ENCODE data around the gene PLA2G12B.

PLA2G12B gene

GRCh38 chr10:72981028-72981881, 26.6 kb upstream of the PLA2G12B start:
- in situ Hi-C loops (cut with HindIII; ENCODE audit: low sequenced_read_pairs) = no loop called here
- no peak for TF ChIP-seq CTCF (IDR thresholded peaks at IDR 0.05; ENCODE audit: low read depth, low read length, missing control alignments)
- DNase-seq (ENCODE audit: low read depth) = no peak
- H3K4me3 ChIP-seq (ENCODE audit: low read depth, low read length) = no peak overlapping the region

GRCh38 chr10:72980348-72980747, 25.7 kb upstream of the PLA2G12B start:
- in situ Hi-C loops (cut with HindIII; ENCODE audit: low sequenced_read_pairs) = no loop called here
- TF ChIP-seq CTCF (IDR thresholded peaks at IDR 0.05; ENCODE audit: low read depth, low read length, missing control alignments) = no peak
- no peak overlapping the region for H3K4me3 ChIP-seq (ENCODE audit: low read depth, low read length)
- DNase-seq (ENCODE audit: low read depth) = no peak

- no peak for DNase-seq (ENCODE audit: low read depth)
- TF ChIP-seq CTCF (IDR thresholded peaks at IDR 0.05; ENCODE audit: low read depth, low read length, missing control alignments) = no peak
- H3K4me3 ChIP-seq (ENCODE audit: low read depth, low read length) = no peak overlapping the region
- in situ Hi-C loops (cut with HindIII; ENCODE audit: low sequenced_read_pairs) = no loop called here
Observed at GRCh38 chr10:72979709-72980108, 25.1 kb upstream of the PLA2G12B start.

GRCh38 chr10:72976886-72977285, 22.3 kb upstream of the PLA2G12B start:
- in situ Hi-C loops (cut with HindIII; ENCODE audit: low sequenced_read_pairs) = no loop called here
- H3K4me3 ChIP-seq (ENCODE audit: low read depth, low read length) = no peak overlapping the region
- TF ChIP-seq CTCF (IDR thresholded peaks at IDR 0.05; ENCODE audit: low read depth, low read length, missing control alignments) = no peak
- no peak for DNase-seq (ENCODE audit: low read depth)

- in situ Hi-C loops (cut with HindIII; ENCODE audit: low sequenced_read_pairs) = no loop called here
- TF ChIP-seq CTCF (IDR thresholded peaks at IDR 0.05; ENCODE audit: low read depth, low read length, missing control alignments) = no peak
- H3K4me3 ChIP-seq (ENCODE audit: low read depth, low read length) = no peak overlapping the region
- DNase-seq (ENCODE audit: low read depth) = no peak
Observed at GRCh38 chr10:72956001-72956400, 1.4 kb upstream of the PLA2G12B start.

GRCh38 chr10:72954230-72954595, 393 bp downstream of the PLA2G12B start:
- TF ChIP-seq CTCF (IDR thresholded peaks at IDR 0.05; ENCODE audit: low read depth, low read length, missing control alignments) = no peak
- in situ Hi-C loops (cut with HindIII; ENCODE audit: low sequenced_read_pairs) = no loop called here
- no peak overlapping the region for H3K4me3 ChIP-seq (ENCODE audit: low read depth, low read length)
- no peak for DNase-seq (ENCODE audit: low read depth)

Data from astrocyte of the cerebellum (primary cell).